KMS-11 (cell line): ENCODE data around the gene HCN4.

Experiments used
- H2AFZ ChIP-seq: fragments of 200-600 bp; sonication (generic); 2 replicates; pipeline ENCODE4 v1.6.1; 2016; ENCODE audit warnings: antibody characterized with exemption, mixed run types, low read depth
- H3K27ac ChIP-seq: fragments of 200-600 bp; sonication (generic); 2 replicates; pipeline ENCODE4 v1.6.1; 2016; ENCODE audit warnings: mild to moderate bottlenecking, mixed run types
- H3K27me3 ChIP-seq: fragments of 200-600 bp; sonication (generic); 2 replicates; pipeline ENCODE4 v1.6.1; 2017; ENCODE audit warnings: mild to moderate bottlenecking, low read depth, mixed run types, moderate library complexity; ENCODE audit not compliant: insufficient read depth
- H3K36me3 ChIP-seq: fragments of 200-600 bp; sonication (generic); 2 replicates; pipeline ENCODE4 v1.6.1; 2017; ENCODE audit warnings: mild to moderate bottlenecking, mixed run types; ENCODE audit not compliant: insufficient read depth
- H3K4me1 ChIP-seq: fragments of 200-600 bp; sonication (generic); 2 replicates; pipeline ENCODE4 v1.6.1; 2016; ENCODE audit warnings: mild to moderate bottlenecking, low read depth, mixed run types; ENCODE audit not compliant: poor library complexity, severe bottlenecking
- H3K4me2 ChIP-seq: fragments of 200-600 bp; sonication (generic); 2 replicates; pipeline ENCODE4 v1.7.0; 2016; ENCODE audit warnings: mild to moderate bottlenecking, mixed run types
- H3K4me3 ChIP-seq: fragments of 200-600 bp; sonication (generic); IDR thresholded peaks from 2 replicates; pipeline ENCODE4 v1.6.1; 2017; ENCODE audit warnings: low read depth, low read length, mixed read lengths; ENCODE audit not compliant: insufficient read depth
- H3K79me2 ChIP-seq: fragments of 200-600 bp; sonication (generic); 2 replicates; pipeline ENCODE4 v1.6.1; 2016; ENCODE audit warnings: low read depth, mixed run types; ENCODE audit not compliant: insufficient read depth
- H3K9ac ChIP-seq: fragments of 200-600 bp; sonication (generic); 2 replicates; pipeline ENCODE4 v1.6.1; 2016; ENCODE audit warnings: mild to moderate bottlenecking, mixed run types
- H4K20me1 ChIP-seq: fragments of 200-600 bp; sonication (generic); 2 replicates; pipeline ENCODE4 v1.6.1; 2016; ENCODE audit warnings: mild to moderate bottlenecking, mixed run types; ENCODE audit not compliant: insufficient read depth
- TF ChIP-seq, protein P1 (sequence below): fragments of 200-600 bp; sonication (generic); conservative IDR thresholded peaks from 2 replicates; pipeline ENCODE4 v1.6.1; 2017; ENCODE audit warnings: low read depth, mild to moderate bottlenecking, antibody characterized with exemption, low read length, moderate library complexity, mixed read lengths

HCN4 gene

DNA sequence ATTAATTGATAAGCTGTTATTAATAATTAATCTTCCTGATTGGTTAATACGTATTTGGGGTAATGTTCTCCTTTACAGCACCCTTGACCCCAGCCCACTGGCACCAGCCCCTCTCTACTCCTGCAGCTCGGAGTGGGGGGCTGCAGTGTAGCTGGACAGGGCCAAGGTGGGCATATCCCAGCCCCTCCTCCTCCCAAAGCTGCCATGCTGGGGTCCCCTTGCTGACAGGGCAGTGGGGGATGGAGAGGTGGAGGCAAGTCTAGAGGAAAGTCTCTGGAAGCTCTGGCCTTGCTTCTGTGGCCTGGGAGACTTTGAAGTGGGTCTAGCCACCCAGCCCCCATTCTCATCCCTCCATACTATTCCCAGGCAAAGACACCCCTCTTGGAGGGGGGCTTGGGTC, 35.8 kb downstream of the HCN4 start:
- TF ChIP-seq, protein P1, sequence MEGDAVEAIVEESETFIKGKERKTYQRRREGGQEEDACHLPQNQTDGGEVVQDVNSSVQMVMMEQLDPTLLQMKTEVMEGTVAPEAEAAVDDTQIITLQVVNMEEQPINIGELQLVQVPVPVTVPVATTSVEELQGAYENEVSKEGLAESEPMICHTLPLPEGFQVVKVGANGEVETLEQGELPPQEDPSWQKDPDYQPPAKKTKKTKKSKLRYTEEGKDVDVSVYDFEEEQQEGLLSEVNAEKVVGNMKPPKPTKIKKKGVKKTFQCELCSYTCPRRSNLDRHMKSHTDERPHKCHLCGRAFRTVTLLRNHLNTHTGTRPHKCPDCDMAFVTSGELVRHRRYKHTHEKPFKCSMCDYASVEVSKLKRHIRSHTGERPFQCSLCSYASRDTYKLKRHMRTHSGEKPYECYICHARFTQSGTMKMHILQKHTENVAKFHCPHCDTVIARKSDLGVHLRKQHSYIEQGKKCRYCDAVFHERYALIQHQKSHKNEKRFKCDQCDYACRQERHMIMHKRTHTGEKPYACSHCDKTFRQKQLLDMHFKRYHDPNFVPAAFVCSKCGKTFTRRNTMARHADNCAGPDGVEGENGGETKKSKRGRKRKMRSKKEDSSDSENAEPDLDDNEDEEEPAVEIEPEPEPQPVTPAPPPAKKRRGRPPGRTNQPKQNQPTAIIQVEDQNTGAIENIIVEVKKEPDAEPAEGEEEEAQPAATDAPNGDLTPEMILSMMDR, result no peak
- H2AFZ ChIP-seq, result no peak overlapping the region
- no peaks in the 10 kb centered on the region for H3K79me2 ChIP-seq
- H3K27me3 ChIP-seq, result peaks cover 21% of the 10 kb centered on the region; the same call in 1 of the 2 replicates
- no peak overlapping the region for H3K9ac ChIP-seq
- H3K4me3 ChIP-seq, result no peak overlapping the region
- no peaks in the 10 kb centered on the region for H4K20me1 ChIP-seq
- H3K4me2 ChIP-seq, result no peak overlapping the region
- no peaks in the 10 kb centered on the region for H3K4me1 ChIP-seq
- H3K36me3 ChIP-seq, result no peaks in the 10 kb centered on the region
- no peak overlapping the region for H3K27ac ChIP-seq

DNA sequence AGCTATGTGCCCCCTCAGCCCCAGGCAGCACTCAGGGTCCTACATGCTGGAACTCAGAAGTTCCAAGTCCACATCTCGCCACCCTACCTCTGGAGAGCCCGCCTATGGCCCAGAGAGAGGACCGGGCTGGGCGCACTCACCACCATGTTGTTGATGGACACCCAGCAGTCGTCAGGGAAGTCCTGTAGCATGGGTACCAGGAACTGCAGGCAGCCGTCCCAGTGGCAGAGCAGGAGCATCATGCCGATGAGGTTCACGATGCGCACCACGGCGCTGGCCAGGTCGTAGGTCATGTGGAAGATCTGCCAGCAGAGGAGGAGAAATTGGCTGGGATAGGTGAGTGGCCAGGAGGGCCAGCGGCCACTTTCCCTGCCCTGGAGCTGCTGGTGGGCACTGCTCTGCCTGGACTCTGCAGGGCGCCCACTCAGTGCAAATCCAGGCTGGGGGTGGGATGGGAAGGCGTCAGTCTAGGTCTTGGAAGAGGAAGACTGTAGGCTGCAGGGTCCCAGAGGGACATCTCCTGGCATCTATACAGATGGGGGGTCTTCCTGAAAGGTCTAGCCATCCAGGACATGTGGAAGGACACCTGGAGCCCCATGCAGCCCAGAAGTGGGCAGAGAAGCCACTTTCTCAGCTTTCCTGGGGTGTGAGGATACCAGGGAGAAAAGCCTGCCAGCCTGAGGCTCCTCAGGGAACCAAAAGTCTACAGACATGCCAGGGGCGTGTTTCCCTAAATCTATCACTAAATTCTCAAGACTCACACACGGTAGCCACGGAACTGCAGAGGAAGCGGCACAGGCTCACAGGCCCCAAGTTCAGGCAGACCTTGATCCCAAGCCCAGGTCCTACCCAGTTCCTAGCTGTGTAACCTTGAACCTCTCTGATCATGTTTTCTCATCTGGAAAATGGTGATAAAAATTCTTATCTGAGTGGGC, 36.5 kb downstream of the HCN4 start:
- Histone ChIP-seq H3K27me3 (peaks cover 18% of the 10 kb centered on the region; the same call in 1 of the 2 replicates), H3K27ac (no peak overlapping the region), H3K4me1 (no peaks in the 10 kb centered on the region), H2AFZ (no peak overlapping the region), H3K4me3 (no peak overlapping the region), H4K20me1 (no peaks in the 10 kb centered on the region), H3K79me2 (no peaks in the 10 kb centered on the region), H3K9ac (no peak overlapping the region), H3K4me2 (no peak overlapping the region), H3K36me3 (no peaks in the 10 kb centered on the region)
- TF ChIP-seq, protein P1, result no peak

DNA sequence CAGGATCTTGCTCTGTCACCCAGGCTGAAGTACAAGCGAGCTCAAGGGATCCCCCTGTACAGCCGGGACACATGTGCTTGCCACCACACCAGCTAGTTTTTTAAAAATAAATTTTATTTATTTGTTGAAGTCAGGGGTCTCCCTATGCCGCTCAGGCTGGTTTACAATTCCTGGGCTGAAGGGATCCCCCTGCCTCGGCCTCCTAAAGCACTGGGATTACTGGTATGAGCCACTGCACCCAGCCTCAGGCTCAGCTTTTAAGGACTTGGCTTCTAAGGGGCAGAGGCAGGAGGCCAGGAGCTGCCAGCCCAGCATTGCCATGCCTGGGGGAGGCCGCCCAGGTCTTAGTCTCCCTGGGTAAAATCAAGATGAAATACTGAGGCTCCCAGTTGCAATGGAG, 37.3 kb downstream of the HCN4 start:
- Histone ChIP-seq H3K4me1 (no peaks in the 10 kb centered on the region), H3K9ac (no peak overlapping the region), H3K4me3 (no peak overlapping the region), H3K36me3 (no peaks in the 10 kb centered on the region), H2AFZ (no peak overlapping the region), H3K27ac (no peak overlapping the region), H3K27me3 (peaks cover 13% of the 10 kb centered on the region; the same call in 1 of the 2 replicates), H3K79me2 (no peaks in the 10 kb centered on the region), H3K4me2 (no peak overlapping the region), H4K20me1 (no peaks in the 10 kb centered on the region)
- TF ChIP-seq, protein P1, result no peak

DNA sequence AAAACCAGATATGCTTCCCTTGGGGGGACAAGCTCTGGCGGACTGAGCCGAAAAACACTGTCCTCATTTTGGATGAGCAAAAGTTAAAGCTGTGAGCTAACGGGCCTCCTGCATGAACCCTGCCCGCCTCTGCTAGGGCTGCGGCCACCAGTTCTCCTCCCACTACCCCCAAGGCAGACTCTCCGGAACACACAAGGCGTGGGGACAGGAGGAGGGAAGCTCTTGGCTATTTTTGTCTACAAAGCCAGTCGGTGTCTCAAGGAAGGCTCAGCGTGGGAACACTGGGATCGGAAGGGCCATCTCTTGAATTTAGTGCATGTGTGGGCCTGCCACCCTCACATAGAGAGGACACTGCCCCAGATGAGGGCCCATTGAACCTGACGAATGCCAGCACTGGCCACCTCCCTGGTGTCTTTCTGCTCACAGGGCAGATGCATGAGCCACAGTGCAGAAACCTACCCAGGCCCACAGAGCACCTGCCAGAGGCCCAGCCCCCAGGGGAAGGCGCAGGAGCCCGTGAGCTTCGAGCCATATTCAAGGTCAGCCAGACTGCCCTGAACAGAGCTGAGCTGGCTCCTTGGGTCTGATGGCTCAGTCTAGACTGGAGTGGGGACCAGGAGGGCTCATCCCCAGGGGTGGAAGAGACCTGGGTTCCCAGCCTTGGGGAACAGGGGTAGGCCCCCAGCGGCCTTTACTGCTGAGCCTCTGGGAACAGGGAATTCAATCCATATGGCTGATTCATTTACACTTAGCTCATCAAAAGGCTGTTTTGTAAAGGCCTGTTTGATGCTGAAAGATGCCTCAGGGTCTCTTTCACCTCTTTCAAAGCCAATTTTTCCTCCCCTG, 38.3 kb downstream of the HCN4 start:
- Histone ChIP-seq H3K36me3 (no peaks in the 10 kb centered on the region), H4K20me1 (no peaks in the 10 kb centered on the region), H2AFZ (no peak overlapping the region), H3K27me3 (peaks cover 7% of the 10 kb centered on the region; the same call in 1 of the 2 replicates), H3K9ac (no peak overlapping the region), H3K4me2 (no peak overlapping the region), H3K27ac (no peak overlapping the region), H3K4me3 (no peak overlapping the region), H3K4me1 (no peaks in the 10 kb centered on the region), H3K79me2 (no peaks in the 10 kb centered on the region)
- TF ChIP-seq, protein P1, result no peak
